ENCODE results near the gene HSPA12B.

The HSPA12B gene

DNA sequence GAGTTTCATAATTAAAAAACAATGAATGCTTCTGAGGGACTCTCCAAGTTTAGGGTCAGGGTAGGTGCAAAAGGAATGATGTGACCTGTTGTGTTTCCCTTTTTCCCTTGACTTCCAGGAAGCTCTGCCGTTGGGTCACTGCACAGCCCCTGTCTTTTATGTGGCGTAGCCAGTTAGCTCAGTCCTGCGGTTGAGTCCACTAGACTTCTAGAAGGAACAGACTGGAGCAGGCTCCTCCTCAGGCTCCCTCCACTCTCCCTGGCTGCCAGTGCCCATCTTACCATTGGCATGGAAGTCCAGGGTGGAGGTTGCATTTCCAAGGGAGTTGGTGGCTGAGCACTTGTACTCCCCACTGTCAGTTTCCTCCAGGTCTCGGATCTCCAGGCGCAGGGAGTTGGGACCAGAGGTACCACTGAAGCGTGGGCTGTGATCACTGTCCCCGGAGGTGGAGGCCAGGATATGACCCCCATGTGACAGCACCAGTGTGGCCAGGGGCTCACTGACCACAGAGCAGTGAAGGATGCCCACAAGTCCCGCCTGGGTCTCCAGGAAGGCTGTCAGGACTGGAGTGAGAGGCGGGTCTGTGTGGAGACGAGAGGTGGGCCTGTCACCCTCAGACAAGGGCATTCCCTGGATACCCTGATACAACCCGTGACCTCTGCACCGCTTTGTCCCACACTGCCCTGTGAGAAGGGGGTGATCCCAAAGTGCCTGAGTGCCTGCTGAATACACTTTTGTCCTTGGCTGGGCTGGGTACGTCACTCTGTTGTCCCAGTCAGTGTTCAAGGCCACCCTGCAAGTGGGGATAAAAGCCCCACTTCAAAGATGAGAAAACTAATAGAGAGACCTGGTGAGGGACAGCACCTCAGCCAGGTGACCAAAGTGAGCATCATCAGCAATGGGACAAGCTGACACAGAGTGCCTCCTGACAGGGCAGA lies 31.2 kb upstream of the HSPA12B start:
- TF ChIP-seq, protein P1, sequence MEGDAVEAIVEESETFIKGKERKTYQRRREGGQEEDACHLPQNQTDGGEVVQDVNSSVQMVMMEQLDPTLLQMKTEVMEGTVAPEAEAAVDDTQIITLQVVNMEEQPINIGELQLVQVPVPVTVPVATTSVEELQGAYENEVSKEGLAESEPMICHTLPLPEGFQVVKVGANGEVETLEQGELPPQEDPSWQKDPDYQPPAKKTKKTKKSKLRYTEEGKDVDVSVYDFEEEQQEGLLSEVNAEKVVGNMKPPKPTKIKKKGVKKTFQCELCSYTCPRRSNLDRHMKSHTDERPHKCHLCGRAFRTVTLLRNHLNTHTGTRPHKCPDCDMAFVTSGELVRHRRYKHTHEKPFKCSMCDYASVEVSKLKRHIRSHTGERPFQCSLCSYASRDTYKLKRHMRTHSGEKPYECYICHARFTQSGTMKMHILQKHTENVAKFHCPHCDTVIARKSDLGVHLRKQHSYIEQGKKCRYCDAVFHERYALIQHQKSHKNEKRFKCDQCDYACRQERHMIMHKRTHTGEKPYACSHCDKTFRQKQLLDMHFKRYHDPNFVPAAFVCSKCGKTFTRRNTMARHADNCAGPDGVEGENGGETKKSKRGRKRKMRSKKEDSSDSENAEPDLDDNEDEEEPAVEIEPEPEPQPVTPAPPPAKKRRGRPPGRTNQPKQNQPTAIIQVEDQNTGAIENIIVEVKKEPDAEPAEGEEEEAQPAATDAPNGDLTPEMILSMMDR (IDR thresholded peaks at IDR 0.05; ENCODE audit: low read depth, low read length), result no peak
- H3K36me3 ChIP-seq, result no peaks in the 10 kb centered on the region

GRCh38 chr20:3702611-3703391 lies 29.7 kb upstream of the HSPA12B start:
- Histone ChIP-seq H3K4me1 (no peaks in the 10 kb centered on the region), H3K4me3 (ENCODE audit: low read depth, low read length) (no peak overlapping the region), H3K36me3 (no peaks in the 10 kb centered on the region), H3K9me3 (no peaks in the 10 kb centered on the region), H3K27me3 (no peaks in the 10 kb centered on the region)
- TF ChIP-seq, protein P1 (IDR thresholded peaks at IDR 0.05; ENCODE audit: low read depth, low read length), result no peak
- no peak for DNase-seq

More for the DNA sequence above, 31.2 kb upstream of the HSPA12B start:
- H3K27me3 ChIP-seq, result no peaks in the 10 kb centered on the region
- no peak overlapping the region for H3K4me3 ChIP-seq (ENCODE audit: low read depth, low read length)
- H3K4me1 ChIP-seq, result no peaks in the 10 kb centered on the region
- no peak for DNase-seq
- H3K9me3 ChIP-seq, result 0 out of 2 replicates have a peak, but pooled peaks cover 2% of the 10 kb centered on the region

DNA sequence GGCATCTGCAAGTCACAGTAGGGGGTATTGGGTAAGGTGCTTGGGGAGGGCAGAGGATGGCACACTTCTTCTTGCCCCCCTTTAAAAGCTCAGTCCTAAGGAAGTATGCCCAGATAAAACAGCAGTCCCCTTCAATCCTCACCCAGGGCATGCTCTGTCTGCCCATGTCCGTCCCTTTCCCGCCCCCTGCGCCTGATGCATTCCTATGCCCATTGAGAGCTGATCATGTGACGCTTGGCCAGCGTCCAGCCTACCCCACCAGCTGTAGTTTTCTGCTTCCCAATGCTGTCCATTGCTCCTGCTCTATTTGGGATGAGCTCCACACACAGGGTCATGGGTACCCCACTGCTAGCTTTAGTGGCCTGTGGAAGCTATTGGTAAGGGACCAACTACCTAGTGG lies 28.4 kb upstream of the HSPA12B start:
- Histone ChIP-seq H3K4me1 (no peaks in the 10 kb centered on the region), H3K4me3 (ENCODE audit: low read depth, low read length) (no peak overlapping the region), H3K36me3 (no peaks in the 10 kb centered on the region), H3K9me3 (no peaks in the 10 kb centered on the region), H3K27me3 (no peaks in the 10 kb centered on the region)
- no peak for DNase-seq
- TF ChIP-seq, protein P1 (IDR thresholded peaks at IDR 0.05; ENCODE audit: low read depth, low read length), result no peak

GRCh38 chr20:3705491-3705969 lies 27.0 kb upstream of the HSPA12B start:
- Histone ChIP-seq H3K9me3 (no peaks in the 10 kb centered on the region), H3K36me3 (no peaks in the 10 kb centered on the region), H3K27me3 (no peaks in the 10 kb centered on the region), H3K4me1 (no peaks in the 10 kb centered on the region), H3K4me3 (ENCODE audit: low read depth, low read length) (no peak overlapping the region)
- TF ChIP-seq, protein P1 (IDR thresholded peaks at IDR 0.05; ENCODE audit: low read depth, low read length), result no peak
- no peak for DNase-seq

- TF ChIP-seq, protein P1 (IDR thresholded peaks at IDR 0.05; ENCODE audit: low read depth, low read length), result no peak
- no peak for DNase-seq
- Histone ChIP-seq H3K9me3 (no peaks in the 10 kb centered on the region), H3K27me3 (no peaks in the 10 kb centered on the region), H3K4me1 (no peaks in the 10 kb centered on the region), H3K4me3 (ENCODE audit: low read depth, low read length) (no peak overlapping the region), H3K36me3 (no peaks in the 10 kb centered on the region)
Measured at GRCh38 chr20:3705970-3706739, 26.3 kb upstream of the HSPA12B start.
